GM19463 (cell line): ENCODE measurements around the gene FERMT2.
"Not testable (repeated sequence)": the region's sequence is repeated elsewhere in the genome, so short reads cannot be mapped to it uniquely, and the experiment has no call there.

ENCODE experiments used
- ATAC-seq: cut with Tn5 transposase; IDR thresholded peaks from one replicate; pipeline ENCODE4 v1.9.1; 2021; ENCODE audit warnings: mild to moderate bottlenecking, moderate library complexity; ENCODE audit not compliant: unreplicated experiment

Gene FERMT2

DNA sequence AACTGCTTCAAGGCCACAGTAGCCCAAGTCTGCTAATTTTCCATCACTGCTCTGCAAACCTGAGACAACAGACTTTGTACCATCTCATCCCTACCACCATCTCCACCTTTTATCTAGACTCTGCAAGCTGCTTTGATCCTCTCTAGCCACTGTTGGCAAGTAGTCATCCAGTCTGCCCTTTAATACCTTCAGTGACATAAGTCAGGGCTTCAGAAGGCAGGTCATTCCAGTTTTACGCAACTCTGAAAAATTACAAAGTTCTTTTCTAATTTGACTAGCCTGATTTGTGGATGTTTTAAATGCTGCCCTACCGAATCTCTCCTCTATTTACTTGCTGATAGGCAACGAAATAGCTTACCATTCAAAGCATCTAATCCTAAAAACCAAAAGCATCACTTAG lies 2.8 kb downstream of the FERMT2 start:
- ATAC-seq, result no peak

DNA sequence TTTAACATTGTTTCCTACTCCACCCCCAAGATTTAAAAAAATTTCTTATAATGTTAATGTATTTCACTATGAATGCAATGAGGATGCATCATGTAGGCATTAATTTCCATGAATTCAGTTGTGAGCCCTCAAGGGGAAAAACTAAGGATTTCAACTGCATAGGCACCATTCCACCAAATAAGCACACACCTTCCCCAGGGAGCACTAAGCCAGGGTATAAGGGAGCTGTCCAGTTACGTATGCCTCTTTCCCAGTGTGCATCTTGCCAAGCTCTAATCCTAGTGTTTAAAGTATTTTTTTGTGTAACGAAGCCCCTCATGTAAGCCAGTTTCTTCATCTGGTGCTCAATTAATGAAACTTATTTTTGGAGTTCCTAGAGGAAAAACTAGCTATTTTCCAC lies 6.6 kb downstream of the FERMT2 start:
- no peak for ATAC-seq

DNA sequence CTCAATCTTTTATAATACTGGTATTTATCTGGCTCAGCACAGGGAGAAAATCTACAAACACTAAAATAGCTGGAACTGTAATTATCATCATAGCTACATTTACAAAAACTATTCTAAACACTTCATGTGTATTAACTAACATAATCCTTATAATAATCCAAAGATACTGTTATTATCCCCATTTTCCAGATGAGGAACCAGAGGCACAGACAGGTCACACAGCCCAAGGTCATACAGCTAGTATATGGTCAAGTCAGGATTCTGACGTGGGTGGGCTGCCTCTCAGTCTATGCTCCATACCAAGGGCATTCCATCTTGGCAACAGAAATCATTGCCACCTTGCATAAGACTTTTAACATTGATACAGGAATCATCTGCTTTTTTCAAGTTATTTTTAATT lies 11.4 kb downstream of the FERMT2 start:
- no peak for ATAC-seq

DNA sequence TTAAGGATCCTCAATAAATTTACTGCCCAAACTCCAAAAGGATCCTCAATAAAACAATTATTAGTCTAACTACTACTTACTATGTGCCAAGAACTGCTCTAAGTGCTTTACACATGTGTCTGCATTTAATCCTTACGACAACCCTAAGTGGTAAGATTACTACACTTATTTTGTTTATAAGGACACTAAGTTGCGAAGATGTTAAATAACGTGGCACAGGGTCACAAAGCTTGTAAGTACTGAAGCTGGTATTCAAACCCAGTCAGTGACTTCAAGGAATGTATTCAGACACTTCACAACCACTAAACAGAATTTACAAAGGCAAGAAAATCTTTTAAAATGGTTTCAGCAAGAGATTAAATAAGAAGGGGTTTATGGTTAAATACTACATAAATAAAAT lies 13.0 kb downstream of the FERMT2 start:
- ATAC-seq, result no peak

DNA sequence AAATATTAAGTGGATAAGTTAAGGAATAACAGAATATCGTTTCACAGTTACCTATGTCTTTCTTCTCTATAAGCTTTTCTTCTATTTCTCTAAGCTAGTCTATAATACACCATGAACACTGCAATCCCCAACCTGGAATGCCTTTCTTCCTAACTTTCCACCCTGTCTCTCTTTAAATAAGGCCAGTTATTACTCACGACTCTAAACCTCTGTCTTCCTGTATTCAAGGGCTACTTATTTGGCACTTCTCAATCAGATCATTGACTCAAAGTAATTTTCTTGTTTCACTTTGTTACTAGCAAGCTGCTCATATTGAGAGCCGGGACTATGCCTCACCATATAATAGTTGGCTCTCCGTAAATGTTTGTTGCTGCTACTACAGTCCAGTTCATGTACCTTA lies 13.5 kb downstream of the FERMT2 start:
- no peak for ATAC-seq

DNA sequence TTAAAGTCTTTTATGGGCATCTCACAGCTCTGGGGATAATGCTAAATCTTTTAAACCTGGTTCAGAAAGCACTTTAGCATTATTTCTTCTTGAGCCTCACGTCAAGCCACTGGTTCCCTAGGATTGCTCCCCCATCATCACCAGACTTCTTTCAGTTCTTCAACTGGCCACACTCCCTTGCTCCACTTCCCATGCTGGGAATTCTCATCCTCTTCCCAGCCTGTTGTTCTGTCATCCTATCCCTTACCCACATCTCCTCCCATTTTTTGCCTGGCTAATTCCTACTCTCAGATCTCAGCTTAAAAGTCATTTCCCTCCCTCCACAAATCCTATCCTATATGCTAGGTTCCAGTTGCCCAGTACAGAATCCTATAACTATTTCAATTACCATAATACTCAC lies 14.4 kb downstream of the FERMT2 start:
- ATAC-seq, result no peak

DNA sequence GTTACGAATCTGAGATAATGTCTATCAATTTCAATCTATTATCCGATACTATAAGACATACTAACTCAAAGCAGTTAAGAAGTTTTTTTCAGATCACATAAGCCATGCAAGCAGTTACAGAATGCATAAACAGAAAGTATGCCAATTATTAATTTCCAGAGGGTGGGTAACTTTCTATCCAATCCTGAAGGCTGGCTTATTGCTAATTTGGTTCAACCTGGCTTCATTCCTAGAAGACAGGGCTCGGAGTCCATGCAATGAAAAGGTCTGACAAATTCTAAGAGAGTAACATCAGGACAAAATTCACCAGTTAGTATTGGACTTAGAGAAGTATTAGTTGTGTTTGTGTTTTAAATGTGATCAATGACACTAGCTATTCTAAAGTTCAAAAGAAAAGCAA lies 15.0 kb downstream of the FERMT2 start:
- no peak for ATAC-seq

DNA sequence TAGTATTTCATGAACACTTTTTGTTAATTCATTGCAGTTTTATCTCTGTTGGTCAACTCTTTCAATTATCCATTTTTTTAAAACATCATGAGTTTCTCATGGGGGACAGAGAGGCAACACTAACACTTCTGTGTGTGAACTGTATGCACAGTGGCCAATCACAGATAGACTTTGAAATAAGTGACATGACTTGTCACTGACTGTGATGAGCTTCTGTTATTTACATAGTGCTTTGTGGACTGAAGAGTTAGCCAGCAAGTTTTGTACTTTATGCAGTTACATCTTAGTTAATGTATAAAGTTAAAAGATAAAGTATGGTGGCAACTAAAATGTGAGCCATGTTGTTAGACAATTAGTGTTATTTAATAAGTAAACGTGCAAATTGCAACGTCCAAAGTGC lies 16.1 kb downstream of the FERMT2 start:
- no peak for ATAC-seq

DNA sequence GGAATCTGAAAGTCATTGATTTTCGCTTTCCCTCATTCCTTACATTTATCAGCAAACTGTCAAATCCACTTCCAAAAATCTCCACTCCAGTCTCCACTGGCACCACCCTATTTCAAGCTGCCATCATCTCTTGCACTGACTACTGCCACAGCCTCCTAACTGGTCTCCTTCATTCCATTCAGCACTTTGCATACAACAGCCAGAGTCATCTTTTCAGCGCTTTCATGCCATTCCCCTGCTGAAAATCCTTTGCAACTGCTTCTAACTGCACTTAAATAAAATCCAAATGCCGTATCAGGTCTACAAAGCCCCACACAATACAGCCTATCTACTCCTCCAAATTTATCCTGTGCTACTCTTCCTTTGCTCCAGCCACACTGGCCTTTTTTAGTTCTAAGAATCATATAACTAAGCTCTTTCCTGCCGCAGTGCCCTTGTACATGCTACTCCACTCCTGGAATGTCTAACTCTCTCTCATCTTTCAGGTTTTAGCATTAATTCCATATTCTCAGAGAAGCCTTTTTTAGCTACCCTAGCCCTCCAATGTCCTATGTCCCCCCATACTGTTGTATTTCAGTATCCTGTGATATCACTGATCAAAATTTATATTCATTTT lies 21.6 kb downstream of the FERMT2 start:
- no peak for ATAC-seq

DNA sequence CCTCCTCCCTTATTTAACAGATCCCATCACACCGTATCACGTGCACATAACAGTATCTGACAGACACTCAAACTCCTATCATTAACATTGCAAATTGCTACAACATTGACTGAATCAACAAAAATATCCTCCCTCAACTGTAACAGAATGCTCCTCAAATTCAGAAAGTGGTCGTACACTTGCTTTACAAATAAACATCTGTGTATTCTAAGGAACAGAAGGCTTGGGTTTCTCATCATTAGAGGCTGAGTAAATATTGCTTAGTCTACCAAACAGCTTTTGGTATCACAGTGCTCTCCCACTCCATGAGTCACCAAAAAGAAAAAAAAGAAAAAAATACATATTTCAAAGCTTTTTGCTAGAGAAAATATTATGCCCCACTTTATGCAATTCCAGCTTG lies 23.9 kb downstream of the FERMT2 start:
- ATAC-seq, result no peak

DNA sequence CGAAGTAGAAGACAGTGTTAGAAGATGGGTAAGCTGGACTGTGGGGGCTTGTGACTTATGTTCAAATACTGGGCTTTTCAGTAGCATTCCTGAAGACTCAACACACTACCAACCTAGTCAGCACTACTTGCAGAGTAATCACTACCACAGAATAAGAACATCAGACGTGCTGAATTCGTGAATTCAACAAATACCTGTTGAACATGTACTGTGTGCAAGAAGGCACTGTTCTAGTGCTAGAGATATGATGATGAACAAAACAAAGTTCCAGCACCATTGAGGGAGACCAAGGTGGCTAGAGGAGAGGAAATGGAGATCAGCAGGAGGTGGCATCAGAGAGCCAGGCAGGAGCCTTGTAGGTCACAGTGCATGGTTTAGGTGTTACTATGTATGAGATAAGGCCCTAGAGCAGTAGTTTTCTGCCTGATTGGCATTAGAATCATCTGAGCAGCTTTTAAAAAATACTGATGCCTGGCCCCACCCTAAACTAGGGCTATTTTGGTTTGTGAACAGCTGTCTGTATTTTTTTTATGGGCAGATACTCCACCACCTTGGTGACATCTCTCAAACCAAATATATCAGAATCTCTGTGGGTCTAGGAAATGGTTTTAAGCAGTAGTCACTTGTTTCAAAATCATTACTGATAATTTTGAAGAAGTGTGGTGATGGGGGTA lies 26.8 kb downstream of the FERMT2 start:
- ATAC-seq, result peak; percentile 42

DNA sequence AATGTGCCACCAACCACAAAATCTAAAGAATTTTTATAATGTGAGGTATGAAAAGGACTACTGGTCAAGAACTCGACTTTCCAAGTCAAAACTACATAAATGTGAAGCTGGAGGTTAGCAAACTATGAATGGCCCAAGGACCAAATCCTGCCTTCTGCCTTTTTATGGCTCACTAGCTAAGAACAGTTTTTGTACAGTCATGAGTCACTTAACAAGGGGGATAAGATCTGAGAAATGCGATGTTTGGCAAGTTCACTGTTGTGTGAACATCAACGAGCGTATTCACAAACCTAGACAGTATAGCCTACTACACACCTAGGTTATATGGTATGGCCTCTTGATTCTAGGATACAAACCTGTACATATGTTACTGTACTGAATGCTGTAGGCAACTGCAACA lies 28.2 kb downstream of the FERMT2 start:
- ATAC-seq, result no peak

DNA sequence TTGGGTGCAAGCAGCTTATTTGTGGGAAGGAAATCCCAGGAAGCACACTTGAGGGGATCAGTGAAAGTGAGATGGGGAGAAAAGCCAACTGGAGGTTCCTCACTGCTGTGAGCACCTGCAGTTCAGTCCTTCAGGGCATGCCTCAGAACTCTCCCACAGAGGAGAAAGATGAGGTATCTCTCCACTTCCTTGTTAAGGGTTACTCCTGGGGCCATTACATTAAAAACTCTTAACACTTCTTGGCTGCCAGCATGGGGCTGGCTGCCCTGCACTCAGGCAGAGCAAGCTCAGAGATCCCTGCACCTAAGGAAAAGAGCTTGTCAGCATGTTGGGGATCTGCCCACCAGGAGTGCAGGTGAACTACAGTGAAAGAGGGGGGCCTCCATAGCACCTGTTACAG lies 28.8 kb downstream of the FERMT2 start:
- no peak for ATAC-seq

DNA sequence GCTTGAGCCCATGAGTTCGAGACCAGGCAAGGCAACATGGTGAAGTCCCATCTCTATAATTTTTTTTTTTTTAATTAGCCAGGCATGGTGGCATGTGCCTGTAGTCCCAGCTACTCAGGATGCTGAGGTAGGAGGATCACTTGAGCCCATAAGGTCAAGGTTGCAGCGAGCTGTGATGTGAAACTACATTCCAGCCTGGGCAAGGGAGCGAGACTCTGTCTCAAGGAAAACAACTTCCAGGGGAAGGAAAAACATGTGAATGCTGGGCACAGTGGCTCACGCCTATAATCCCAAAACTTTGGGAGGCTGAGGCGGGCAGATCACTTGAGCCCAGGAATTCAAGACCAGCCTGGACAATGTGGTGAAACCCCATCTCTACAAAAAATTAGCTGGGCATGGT lies 30.4 kb downstream of the FERMT2 start:
- not testable (repeated sequence) for ATAC-seq

DNA sequence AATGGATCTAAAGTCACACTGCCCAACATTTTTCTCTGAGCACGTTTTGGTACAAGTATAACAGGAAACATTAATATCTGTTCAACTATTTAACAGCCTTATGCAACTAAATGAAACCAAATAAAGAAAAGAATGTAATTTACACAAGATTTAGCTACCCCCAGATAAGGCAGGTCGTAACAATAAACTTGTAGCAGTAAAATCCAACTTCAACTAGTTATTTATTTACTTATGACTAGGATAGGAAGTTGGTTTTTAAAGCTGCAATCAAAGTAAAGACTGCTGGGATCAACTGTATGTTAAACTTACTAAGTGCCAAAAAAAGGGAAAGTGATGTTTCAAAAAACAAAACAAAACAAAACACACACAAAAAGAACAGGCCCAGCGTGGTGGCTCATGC lies 30.9 kb downstream of the FERMT2 start:
- no peak for ATAC-seq

DNA sequence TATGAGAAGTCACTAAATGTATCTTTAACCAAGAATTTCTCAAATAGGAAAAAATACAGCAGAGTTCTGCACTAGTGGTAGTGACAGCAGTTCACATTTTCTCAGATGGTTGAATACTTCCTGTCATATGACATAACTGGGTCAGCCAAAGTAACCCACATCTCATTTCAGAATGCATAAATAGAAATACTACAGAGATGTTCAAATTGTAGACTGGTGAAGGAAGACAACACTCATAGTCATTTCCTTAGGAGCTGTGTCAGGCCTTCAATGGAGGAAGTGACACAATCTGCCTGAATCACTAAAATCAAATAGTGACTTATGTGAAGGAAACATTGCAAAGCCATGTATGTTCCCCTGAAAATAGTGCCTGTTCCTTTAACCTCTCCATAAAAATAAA lies 32.4 kb downstream of the FERMT2 start:
- peak; percentile 85 for ATAC-seq

DNA sequence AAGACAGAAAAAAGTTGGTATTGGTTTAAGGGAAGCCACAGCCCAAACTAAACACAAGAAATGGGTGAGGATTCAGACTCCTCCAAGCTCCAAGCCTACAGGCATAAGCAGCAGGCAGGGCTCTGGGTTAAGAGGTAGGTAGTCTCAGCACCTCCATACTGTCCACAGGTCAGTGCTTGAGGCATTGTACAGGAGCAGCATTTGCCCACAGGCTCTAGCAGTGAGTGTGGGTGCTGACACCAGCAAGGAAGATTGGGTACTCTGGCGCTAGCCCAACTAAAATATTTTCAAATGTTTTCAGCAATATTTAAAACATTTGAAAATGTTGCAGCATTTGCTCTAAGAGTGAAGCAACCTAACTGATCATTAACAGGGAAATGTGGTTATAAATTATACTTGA lies 33.1 kb downstream of the FERMT2 start:
- ATAC-seq, result no peak

DNA sequence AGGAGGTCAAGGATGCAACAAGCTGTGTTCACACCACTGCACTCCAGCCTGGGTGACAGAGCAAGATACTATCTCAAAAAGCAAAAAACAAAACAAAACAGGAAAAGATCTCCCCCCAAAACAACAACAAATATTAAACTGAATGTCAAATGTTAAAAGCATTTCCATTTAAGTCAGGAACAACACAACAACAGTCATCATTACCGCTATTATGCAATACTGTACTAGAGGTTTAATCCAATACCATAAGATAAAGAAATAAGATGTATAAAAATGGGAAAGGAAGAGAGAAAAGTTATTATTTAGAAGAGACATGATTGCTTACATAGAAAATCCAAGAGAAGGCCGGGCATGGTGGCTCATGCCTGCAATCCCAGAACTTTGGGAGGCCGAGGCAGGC lies 36.6 kb downstream of the FERMT2 start:
- ATAC-seq, result no peak

DNA sequence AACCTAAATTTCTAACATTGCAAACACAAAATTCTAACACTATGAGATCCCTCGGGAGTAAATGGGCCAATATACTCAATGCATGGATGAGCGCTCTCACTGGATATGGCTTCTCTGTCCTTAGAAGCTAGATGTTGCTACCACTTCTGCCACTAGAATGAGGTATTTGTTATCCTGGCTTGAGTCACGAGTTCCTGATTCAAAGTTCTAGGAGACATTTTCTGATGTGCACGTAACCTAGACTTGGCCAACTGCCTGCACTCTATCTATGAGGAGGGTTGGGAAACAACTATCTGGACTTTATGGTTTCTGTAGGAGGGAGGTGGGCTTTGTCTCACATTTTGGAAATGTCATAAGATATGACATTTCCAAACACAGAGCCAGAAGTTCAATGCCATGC lies 37.6 kb downstream of the FERMT2 start:
- no peak for ATAC-seq

DNA sequence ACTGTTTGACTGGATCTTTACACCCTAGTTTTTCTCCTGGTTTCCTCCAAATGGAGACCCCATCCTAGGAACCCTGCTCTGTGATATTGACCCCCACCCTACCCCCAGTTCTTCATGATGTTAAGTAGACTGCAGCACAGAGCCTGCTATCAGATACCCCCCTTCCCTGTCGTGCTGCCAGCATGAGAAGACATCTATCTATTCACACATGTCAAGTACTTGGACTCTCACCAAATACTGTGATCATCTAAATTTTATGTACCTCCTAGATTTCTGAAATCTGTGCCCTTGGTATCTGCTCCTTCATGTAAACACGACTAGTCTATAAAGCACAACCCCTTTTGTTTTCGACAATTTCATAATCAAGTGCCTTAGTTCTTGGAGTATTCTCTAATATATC lies 38.9 kb downstream of the FERMT2 start:
- ATAC-seq, result no peak

DNA sequence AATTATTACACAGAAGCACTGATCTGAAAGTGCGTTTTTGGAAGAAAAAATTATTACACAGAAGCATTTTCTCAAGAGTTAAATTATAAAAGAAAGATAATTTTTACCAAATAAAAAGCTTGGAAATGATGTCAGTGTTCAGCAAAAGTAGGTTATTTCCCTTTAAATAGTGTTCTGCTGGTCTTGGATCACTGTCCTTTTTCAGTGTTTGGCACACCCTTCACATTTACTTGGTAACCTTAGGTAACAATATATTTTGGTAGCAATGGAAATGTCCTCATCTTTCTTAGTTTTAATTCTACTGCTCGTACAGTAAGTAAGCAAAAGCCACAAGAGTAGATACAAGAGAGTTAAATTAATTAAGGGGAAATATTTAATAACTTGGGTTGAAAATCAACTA lies 40.3 kb downstream of the FERMT2 start:
- no peak for ATAC-seq

DNA sequence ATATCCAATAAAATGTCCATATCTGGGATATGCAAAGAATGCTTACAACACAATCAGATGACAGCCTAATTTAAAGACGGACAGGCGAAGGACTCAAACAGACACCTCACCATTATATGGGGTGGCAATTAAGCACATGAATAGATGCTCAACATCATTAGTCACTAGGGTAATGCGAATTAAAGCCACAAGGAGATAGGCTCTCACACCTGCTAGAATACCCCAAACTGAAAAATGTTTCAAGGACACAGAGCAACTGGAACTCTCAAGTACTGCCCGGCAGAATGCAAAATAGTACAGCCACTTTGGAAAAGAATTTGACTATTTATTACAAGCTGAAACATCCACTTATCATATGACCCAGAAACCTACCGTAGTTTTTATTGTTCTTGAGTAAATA lies 42.9 kb downstream of the FERMT2 start:
- ATAC-seq, result no peak

DNA sequence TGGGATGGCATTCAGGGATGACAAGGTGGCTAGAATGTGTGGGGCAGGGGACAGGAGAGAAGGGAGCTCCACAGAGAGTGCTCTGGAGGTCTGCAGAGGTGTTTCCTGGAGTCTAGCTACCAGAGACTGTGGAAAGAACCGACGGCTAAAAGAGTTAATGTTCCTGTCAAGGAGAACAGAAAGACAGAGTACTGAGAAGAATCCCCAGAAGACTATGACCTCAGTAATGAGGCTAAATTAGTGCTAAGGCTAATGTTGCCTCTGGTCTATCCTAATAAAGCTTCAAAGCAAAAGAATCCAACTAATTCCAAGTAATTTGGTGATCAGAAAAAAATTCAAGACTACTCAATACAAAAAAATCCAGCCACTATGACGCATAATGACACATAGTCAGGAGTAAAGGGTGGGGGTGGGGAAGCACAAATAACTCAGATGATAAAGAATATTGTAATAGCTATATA lies 44.7 kb downstream of the FERMT2 start:
- no peak for ATAC-seq
